H9 (cell line): ENCODE measurements around the gene SRPK1. TPM values are rescaled to one million over a fixed set of nuclear protein-coding genes. Genes with fewer than 3 reads are reported as not detected.
A peak's percentile ranks its signal among the peaks of the same experiment; 100 is the strongest.

ENCODE experiments used
- DNase-seq: peaks from one replicate; pipeline ENCODE4 v3.0.0-alpha.2; 2017
- H2AFZ ChIP-seq: one replicate; pipeline ENCODE4 v1.6.1; 2013; ENCODE audit warnings: mild to moderate bottlenecking, low read length, control low read depth, moderate library complexity
- H2AK5ac ChIP-seq: 2 replicates; pipeline ENCODE4 v1.6.1; 2013; ENCODE audit warnings: low read length, control low read depth, mixed read lengths; ENCODE audit not compliant: insufficient read length
- H2BK120ac ChIP-seq: one replicate; pipeline ENCODE4 v1.6.1; 2013; ENCODE audit warnings: low read depth, mild to moderate bottlenecking, low read length, control low read depth, inconsistent platforms; ENCODE audit not compliant: poor library complexity, severe bottlenecking
- H2BK12ac ChIP-seq: 2 replicates; pipeline ENCODE4 v1.6.1; 2013; ENCODE audit warnings: low read length, control low read depth, mixed read lengths, low read depth; ENCODE audit not compliant: insufficient read length
- H2BK15ac ChIP-seq: 2 replicates; pipeline ENCODE4 v1.6.1; 2013; ENCODE audit warnings: low read depth, low read length, control low read depth
- H2BK20ac ChIP-seq: one replicate; pipeline ENCODE4 v1.6.1; 2013; ENCODE audit warnings: low read depth, mild to moderate bottlenecking, low read length, control low read depth, inconsistent platforms; ENCODE audit not compliant: poor library complexity, severe bottlenecking
- H2BK5ac ChIP-seq: 2 replicates; pipeline ENCODE4 v1.6.1; 2013; ENCODE audit warnings: low read length, control low read depth, mixed read lengths; ENCODE audit not compliant: insufficient read length
- H3K14ac ChIP-seq: 2 replicates; pipeline ENCODE4 v1.6.1; 2013; ENCODE audit warnings: low read length, control low read depth; ENCODE audit not compliant: insufficient read depth
- H3K18ac ChIP-seq: 2 replicates; pipeline ENCODE4 v1.6.1; 2013; ENCODE audit warnings: low read depth, mild to moderate bottlenecking, mixed read lengths, low read length, control low read depth; ENCODE audit not compliant: insufficient read length
- H3K23ac ChIP-seq: 2 replicates; pipeline ENCODE4 v1.6.1; 2013; ENCODE audit warnings: low read length, control low read depth, mixed read lengths, low read depth; ENCODE audit not compliant: insufficient read length
- H3K23me2 ChIP-seq: 2 replicates; pipeline ENCODE4 v1.6.1; 2013; ENCODE audit warnings: low read depth, mild to moderate bottlenecking, mixed read lengths, low read length, control low read depth; ENCODE audit not compliant: insufficient read length, poor library complexity, severe bottlenecking
- H3K27ac ChIP-seq: 2 replicates; pipeline ENCODE4 v1.5.1; 2013; ENCODE audit warnings: low read length, control low read depth, mixed read lengths, low read depth; ENCODE audit not compliant: insufficient read length
- H3K27me3 ChIP-seq: 2 replicates; pipeline ENCODE4 v1.6.1; 2013; ENCODE audit warnings: low read length, control low read depth, inconsistent platforms; ENCODE audit not compliant: insufficient read depth
- H3K4ac ChIP-seq: 2 replicates; pipeline ENCODE4 v1.6.1; 2013; ENCODE audit warnings: low read depth, mild to moderate bottlenecking, control low read depth, inconsistent platforms, low read length, moderate library complexity
- H3K4me1 ChIP-seq: 2 replicates; pipeline ENCODE4 v1.6.1; 2013; ENCODE audit warnings: low read length, control low read depth, inconsistent platforms; ENCODE audit not compliant: insufficient read depth
- H3K4me2 ChIP-seq: 2 replicates; pipeline ENCODE4 v1.6.1; 2013; ENCODE audit warnings: low read length, control low read depth, mixed read lengths; ENCODE audit not compliant: insufficient read length, insufficient read depth
- H3K56ac ChIP-seq: 2 replicates; pipeline ENCODE4 v1.6.1; 2013; ENCODE audit warnings: low read depth, mild to moderate bottlenecking, mixed read lengths, low read length, control low read depth; ENCODE audit not compliant: insufficient read length
- H3K79me1 ChIP-seq: 2 replicates; pipeline ENCODE4 v1.6.1; 2013; ENCODE audit warnings: low read depth, mild to moderate bottlenecking, moderate library complexity, low read length, control low read depth, inconsistent platforms; ENCODE audit not compliant: insufficient read depth, poor library complexity, severe bottlenecking
- H3K79me2 ChIP-seq: 2 replicates; pipeline ENCODE4 v1.6.1; 2013; ENCODE audit warnings: low read length, control low read depth, inconsistent platforms; ENCODE audit not compliant: insufficient read depth
- H3K9ac ChIP-seq: 2 replicates; pipeline ENCODE4 v1.6.1; 2013; ENCODE audit warnings: low read length, control low read depth, mixed read lengths; ENCODE audit not compliant: insufficient read length; ENCODE audit errors: extremely low read depth
- H3K9me3 ChIP-seq: one replicate; pipeline ENCODE4 v1.6.1; 2013; ENCODE audit warnings: low read depth, low read length, inconsistent platforms; ENCODE audit not compliant: control insufficient read depth
- H3T11ph ChIP-seq: one replicate; pipeline ENCODE4 v1.6.1; 2013; ENCODE audit warnings: mild to moderate bottlenecking, low read length, control low read depth, inconsistent platforms
- H4K20me1 ChIP-seq: one replicate; pipeline ENCODE4 v1.6.1; 2013; ENCODE audit not compliant: control insufficient read depth, insufficient read length, insufficient read depth
- H4K5ac ChIP-seq: 2 replicates; pipeline ENCODE4 v1.6.1; 2013; ENCODE audit warnings: low read depth, mild to moderate bottlenecking, mixed read lengths, low read length, control low read depth; ENCODE audit not compliant: insufficient read length
- H4K8ac ChIP-seq: replicated peaks from 2 replicates; pipeline ENCODE4 v1.6.1; 2013; ENCODE audit warnings: low read length, control low read depth, mixed read lengths, low read depth; ENCODE audit not compliant: insufficient read length
- H4K91ac ChIP-seq: 2 replicates; pipeline ENCODE4 v1.6.1; 2013; ENCODE audit warnings: low read depth, mild to moderate bottlenecking, moderate library complexity, mixed read lengths, low read length, control low read depth; ENCODE audit not compliant: insufficient read length
- H3K27ac Mint-ChIP-seq, 3 experiments: 2 replicates in 2 of 3; 3 replicates in 1 of 3; pipeline ENCODE4 v1.8.0; 2020 to 2021; ENCODE audit warnings: mixed read lengths in 3 of 3, mild to moderate bottlenecking in 1 of 3, moderate library complexity in 1 of 3
- H3K27me3 Mint-ChIP-seq: 2 replicates; pipeline ENCODE4 v1.8.0; 2021; ENCODE audit warnings: low read depth, mild to moderate bottlenecking, moderate library complexity, mixed read lengths
- H3K36me3 Mint-ChIP-seq, 3 experiments: 2 replicates in 2 of 3; 3 replicates in 1 of 3; pipeline ENCODE4 v1.8.0; 2020 to 2021; ENCODE audit warnings: low read depth in 3 of 3, mixed read lengths in 3 of 3; ENCODE audit not compliant: insufficient read depth in 1 of 3
- H3K4me1 Mint-ChIP-seq, 2 experiments: 2 replicates each; pipeline ENCODE4 v1.8.0; 2020; ENCODE audit warnings: mixed read lengths in 2 of 2
- H3K4me3 Mint-ChIP-seq, 2 experiments: 2 replicates in 1 of 2; 3 replicates in 1 of 2; pipeline ENCODE4 v1.8.0; 2020 to 2021; ENCODE audit warnings: mild to moderate bottlenecking in 2 of 2, mixed read lengths in 2 of 2, moderate library complexity in 1 of 2
- H3K9me3 Mint-ChIP-seq, 2 experiments: 2 replicates in 1 of 2; 3 replicates in 1 of 2; pipeline ENCODE4 v1.8.0; 2020; ENCODE audit warnings: mild to moderate bottlenecking in 2 of 2, mixed read lengths in 2 of 2, moderate library complexity in 1 of 2
- CTCF ChIP-seq: fragments of 200-600 bp; sonication (generic); conservative IDR thresholded peaks from 3 replicates; pipeline ENCODE4 v1.8.0; 2021; ENCODE audit warnings: antibody characterized with exemption, mild to moderate bottlenecking
- WGBS: extraction: QIAGEN DNeasy Blood & Tissue Kit; methylation state at CpG from one replicate; pipeline ENCODE4 v1.1.7; 2013; ENCODE audit warnings: missing lambda C conversion rate, low lambda C conversion rate, mixed read lengths; ENCODE audit not compliant: insufficient read length; ENCODE audit errors: extremely low coverage; 5-methylcytosine and 5-hydroxymethylcytosine counted together
- total RNA-seq: library from RNA; stranded (reverse); gene quantifications from 2 replicates; pipeline ENCODE4 v1.2.1, GENCODE V29; 2021

The SRPK1 gene
- total RNA-seq, 1 experiment from 2014 or later, result 93.2 TPM

GRCh38 chr6:35948725-35949124 lies 27.8 kb upstream of the SRPK1 start:
- H3K79me1 ChIP-seq, result no peaks in the 10 kb centered on the region
- H2BK15ac ChIP-seq, result no peak overlapping the region
- no peak overlapping the region for H2BK20ac ChIP-seq
- H3K4me1 ChIP-seq, result no peaks in the 10 kb centered on the region
- Mint-ChIP-seq H3K36me3 (no peaks in the 10 kb centered on the region), H3K27ac (no peak overlapping the region), H3K27me3 (no peaks in the 10 kb centered on the region), H3K4me3 (no peak overlapping the region), H3K4me1 (peaks cover 9% of the 10 kb centered on the region in 2 experiments), H3K9me3 (no peaks in the 10 kb centered on the region)
- no peak overlapping the region for H4K8ac ChIP-seq
- no peaks in the 10 kb centered on the region for H3K23me2 ChIP-seq
- H3K14ac ChIP-seq, result no peak overlapping the region
- no peak overlapping the region for H3K23ac ChIP-seq
- no peak overlapping the region for H3K27ac ChIP-seq
- no peak overlapping the region for H4K5ac ChIP-seq
- no peak overlapping the region for H2BK5ac ChIP-seq
- no peak overlapping the region for H3K4ac ChIP-seq
- WGBS, result no CpG with 5 or more reads among the region's 1 CpG
- H3T11ph ChIP-seq, result no peak overlapping the region
- no peak overlapping the region for H2BK120ac ChIP-seq
- H3K27me3 ChIP-seq, result no peaks in the 10 kb centered on the region
- no peaks in the 10 kb centered on the region for H4K20me1 ChIP-seq
- no peaks in the 10 kb centered on the region for H3K9me3 ChIP-seq
- peak; percentile 68 for DNase-seq
- H2BK12ac ChIP-seq, result no peak overlapping the region
- peak; percentile 63 for TF ChIP-seq CTCF
- no peak overlapping the region for H2AK5ac ChIP-seq
- H2AFZ ChIP-seq, result no peak overlapping the region
- H3K56ac ChIP-seq, result no peak overlapping the region
- no peaks in the 10 kb centered on the region; the same call in 1 of the 2 replicates for H3K79me2 ChIP-seq
- no peak overlapping the region for H3K4me2 ChIP-seq
- H4K91ac ChIP-seq, result no peak overlapping the region
- H3K18ac ChIP-seq, result no peak overlapping the region
- no peak overlapping the region for H3K9ac ChIP-seq
